GM23338 (cell line): ENCODE measurements around the gene KIF2C. TPM values are rescaled to one million over a fixed set of nuclear protein-coding genes. Genes with fewer than 3 reads are reported as not detected.
A peak's percentile ranks its signal among the peaks of the same experiment; 100 is the strongest.

Source experiments
- ATAC-seq: fragments of 200-7000 bp; cut with Tn5 transposase; 3 replicates; pipeline ENCODE4 v1.9.1; 2020
- DNase-seq: peaks from one replicate; pipeline ENCODE4 v3.0.0-alpha.2; 2015; ENCODE audit warnings: low spot score
- H2AFZ ChIP-seq: fragments of 200-600 bp; sonication (generic); 2 replicates; pipeline ENCODE4 v1.8.0; 2016; ENCODE audit warnings: antibody characterized with exemption, mild to moderate bottlenecking, moderate library complexity
- H3F3A ChIP-seq: fragments of 200-600 bp; sonication (generic); replicated peaks from 2 replicates; pipeline ENCODE4 v1.8.0; 2017; ENCODE audit warnings: antibody characterized with exemption, mixed run types, low read depth
- H3K27ac ChIP-seq: fragments of 200-600 bp; sonication (generic); 2 replicates; pipeline ENCODE4 v1.6.1; 2016; ENCODE audit warnings: low read depth
- H3K27me3 ChIP-seq: fragments of 200-600 bp; sonication (generic); 2 replicates; pipeline ENCODE4 v1.8.0; 2016; ENCODE audit warnings: mild to moderate bottlenecking, mixed run types, moderate library complexity; ENCODE audit not compliant: insufficient read depth
- H3K36me3 ChIP-seq: fragments of 200-600 bp; sonication (generic); 2 replicates; pipeline ENCODE4 v1.8.0; 2016; ENCODE audit warnings: mild to moderate bottlenecking; ENCODE audit not compliant: insufficient read depth
- H3K4me1 ChIP-seq: fragments of 200-600 bp; sonication (generic); 2 replicates; pipeline ENCODE4 v1.8.0; 2016; ENCODE audit warnings: mild to moderate bottlenecking, moderate library complexity; ENCODE audit not compliant: insufficient read depth
- H3K4me2 ChIP-seq: fragments of 200-600 bp; sonication (generic); 2 replicates; pipeline ENCODE4 v1.7.1; 2017; ENCODE audit warnings: mixed run types
- H3K4me3 ChIP-seq: fragments of 200-600 bp; sonication (generic); 2 replicates; pipeline ENCODE4 v1.6.1; 2016; ENCODE audit warnings: mixed run types
- H3K79me2 ChIP-seq: fragments of 200-600 bp; sonication (generic); replicated peaks from 2 replicates; pipeline ENCODE4 v1.8.0; 2017; ENCODE audit warnings: mild to moderate bottlenecking; ENCODE audit not compliant: insufficient read depth
- H3K9me2 ChIP-seq: fragments of 200-600 bp; sonication (generic); 2 replicates; pipeline ENCODE4 v1.8.0; 2017; ENCODE audit not compliant: insufficient read depth
- H4K20me1 ChIP-seq: fragments of 200-600 bp; sonication (generic); replicated peaks from 2 replicates; pipeline ENCODE4 v1.8.0; 2017; ENCODE audit warnings: mild to moderate bottlenecking; ENCODE audit not compliant: insufficient read depth
- H3K27ac Mint-ChIP-seq: 2 replicates; pipeline ENCODE4 v1.8.0; 2020; ENCODE audit warnings: inconsistent platforms, mild to moderate bottlenecking, moderate library complexity, mixed read lengths
- H3K27me3 Mint-ChIP-seq: 3 replicates; pipeline ENCODE4 v1.8.0; 2022; ENCODE audit warnings: low read depth, mild to moderate bottlenecking, moderate library complexity, mixed read lengths, inconsistent platforms; ENCODE audit not compliant: insufficient read depth, poor library complexity
- H3K36me3 Mint-ChIP-seq: 3 replicates; pipeline ENCODE4 v1.8.0; 2021; ENCODE audit warnings: low read depth, mild to moderate bottlenecking, inconsistent platforms, moderate library complexity, mixed read lengths
- H3K4me1 Mint-ChIP-seq: 3 replicates; pipeline ENCODE4 v1.8.0; 2020; ENCODE audit warnings: mild to moderate bottlenecking, inconsistent platforms, mixed read lengths
- H3K4me3 Mint-ChIP-seq: 3 replicates; pipeline ENCODE4 v1.8.0; 2021; ENCODE audit warnings: moderate library complexity, mild to moderate bottlenecking, inconsistent platforms, mixed read lengths
- H3K9me3 Mint-ChIP-seq: 3 replicates; pipeline ENCODE4 v1.8.0; 2020; ENCODE audit warnings: moderate library complexity, mild to moderate bottlenecking, inconsistent platforms, mixed read lengths
- CREB1 ChIP-seq: fragments of 250-450 bp; sonication (Bioruptor Pico); IDR thresholded peaks from 2 replicates; pipeline ENCODE4 v1.5.0; 2020; ENCODE audit warnings: low read depth, mild to moderate bottlenecking, moderate library complexity
- CTCF ChIP-seq, 2 experiments: fragments of 200-600 bp in 1 of 2; sonication (generic) in 1 of 2; conservative IDR thresholded peaks; 2 replicates each; pipeline versions ENCODE4 v1.5.1 to v1.6.1; 2016 to 2017; ENCODE audit warnings: antibody characterized with exemption in 2 of 2, low read depth in 2 of 2, mild to moderate bottlenecking in 2 of 2, moderate library complexity in 1 of 2
- EZH2 ChIP-seq: fragments of 200-600 bp; sonication (generic); IDR thresholded peaks from one replicate; pipeline ENCODE4 v1.8.0; 2017; ENCODE audit warnings: antibody characterized with exemption, mild to moderate bottlenecking, low read depth; ENCODE audit not compliant: unreplicated experiment
- EZH2phosphoT487 ChIP-seq: fragments of 200-600 bp; sonication (generic); IDR thresholded peaks from one replicate; pipeline ENCODE4 v1.8.1; 2018; ENCODE audit warnings: antibody characterized with exemption; ENCODE audit not compliant: unreplicated experiment
- JUNB ChIP-seq: IDR thresholded peaks from one replicate; pipeline ENCODE4 v1.6.1; 2016; ENCODE audit warnings: antibody characterized with exemption; ENCODE audit not compliant: unreplicated experiment
- NANOG ChIP-seq: IDR thresholded peaks from 2 replicates; pipeline ENCODE4 v1.6.1; 2016; ENCODE audit warnings: antibody characterized with exemption, borderline replicate concordance
- POLR2AphosphoS5 ChIP-seq: IDR thresholded peaks from 2 replicates; pipeline ENCODE4 v1.6.1; 2016; ENCODE audit warnings: antibody characterized with exemption, low read depth
- REST ChIP-seq: IDR thresholded peaks from one replicate; pipeline ENCODE4 v1.6.1; 2018; ENCODE audit warnings: antibody characterized with exemption; ENCODE audit not compliant: unreplicated experiment
- STAT1 ChIP-seq: IDR thresholded peaks from one replicate; pipeline ENCODE4 v1.6.1; 2016; ENCODE audit warnings: antibody characterized with exemption; ENCODE audit not compliant: unreplicated experiment
- ZNF114 ChIP-seq: fragments of 250-450 bp; sonication (Bioruptor Pico); IDR thresholded peaks from 2 replicates; pipeline ENCODE4 v1.5.0; 2020; ENCODE audit warnings: mild to moderate bottlenecking, moderate library complexity
- ZNF331 ChIP-seq: fragments of 250-450 bp; sonication (Bioruptor Pico); IDR thresholded peaks from 2 replicates; pipeline ENCODE4 v1.5.0; 2020; ENCODE audit warnings: low read depth, mild to moderate bottlenecking, moderate library complexity
- ZNF462 ChIP-seq: fragments of 250-450 bp; sonication (Bioruptor Pico); IDR thresholded peaks from 2 replicates; pipeline ENCODE4 v1.5.0; 2020; ENCODE audit warnings: mild to moderate bottlenecking, moderate library complexity
- polyA plus RNA-seq: library from polyadenylated mRNA; unstranded; fragments of >200 nt; fragmentation: Nextera tagmentation; extraction: Ambion mirVana; gene quantifications from 2 replicates; pipeline ENCODE4 v1.2.1, GENCODE V29; 2016
- total RNA-seq: library from RNA; depleted of rRNA; stranded (reverse); fragments of >200 nt; shearing (Covaris generic); gene quantifications from 2 replicates; pipeline ENCODE4 v1.2.3, GENCODE V29; 2014
- TF ChIP-seq, protein P1 (sequence below): IDR thresholded peaks from 2 replicates; pipeline ENCODE4 v1.6.1; 2016; ENCODE audit warnings: antibody characterized with exemption

KIF2C gene
- total and polyA plus RNA-seq, 2 experiments from 2014 or later, result 38.0 to 62.9 TPM

DNA sequence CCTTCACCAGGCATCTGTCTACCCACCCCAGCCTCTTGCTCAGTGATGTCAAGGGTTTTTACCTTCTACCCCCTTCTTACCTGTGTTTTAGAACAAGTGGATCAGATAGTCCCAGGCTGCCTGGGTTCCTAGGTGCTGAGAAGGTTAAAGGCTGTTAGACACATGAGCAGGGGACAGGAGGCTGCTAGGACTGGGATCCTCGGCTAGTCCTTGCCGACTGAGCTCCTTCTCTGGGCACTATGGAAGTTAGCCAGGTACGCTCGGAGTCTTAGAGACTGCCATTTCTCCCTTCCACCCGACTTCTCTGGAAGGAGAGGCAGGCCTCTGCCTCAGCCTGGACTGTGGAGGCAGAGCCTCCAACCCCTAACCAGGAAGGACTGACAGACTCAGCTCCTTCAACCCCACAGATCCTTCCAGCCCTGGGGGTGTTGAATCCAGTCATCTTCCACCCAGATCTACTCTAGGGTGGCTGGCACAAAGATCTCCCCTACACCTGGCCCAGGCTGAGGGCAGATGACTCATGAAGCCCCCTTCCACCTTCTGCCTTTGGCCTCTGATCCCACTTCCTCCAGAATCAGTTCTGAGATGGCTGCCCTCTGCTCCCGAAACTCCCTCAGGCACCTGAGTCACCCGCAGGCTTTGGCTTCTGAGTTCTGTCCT lies 67.2 kb downstream of the KIF2C start, which contains the start of gene DYNLT4:
TSS of gene DYNLT4 (minus strand) at position 648 of the 660 bp plus-strand sequence. CDS start 683 bp downstream, outside the sequence.
- H3K27me3 Mint-ChIP-seq, result peaks cover 16% of the 10 kb centered on the region
- DNase-seq, result no peak
- TF ChIP-seq POLR2AphosphoS5, result no peak
- no peak for TF ChIP-seq JUNB
- no peak for TF ChIP-seq REST
- no peak for TF ChIP-seq CREB1
- TF ChIP-seq ZNF114 (CRISPR knock-in tag), result no peak
- TF ChIP-seq ZNF462 (CRISPR knock-in tag), result no peak
- no peak for TF ChIP-seq CTCF (conservative IDR thresholded peaks at IDR 0.05; ENCODE audit: low read depth in 2 of 2)
- no peak for TF ChIP-seq EZH2phosphoT487
- TF ChIP-seq EZH2, result no peak
- TF ChIP-seq, protein P1, sequence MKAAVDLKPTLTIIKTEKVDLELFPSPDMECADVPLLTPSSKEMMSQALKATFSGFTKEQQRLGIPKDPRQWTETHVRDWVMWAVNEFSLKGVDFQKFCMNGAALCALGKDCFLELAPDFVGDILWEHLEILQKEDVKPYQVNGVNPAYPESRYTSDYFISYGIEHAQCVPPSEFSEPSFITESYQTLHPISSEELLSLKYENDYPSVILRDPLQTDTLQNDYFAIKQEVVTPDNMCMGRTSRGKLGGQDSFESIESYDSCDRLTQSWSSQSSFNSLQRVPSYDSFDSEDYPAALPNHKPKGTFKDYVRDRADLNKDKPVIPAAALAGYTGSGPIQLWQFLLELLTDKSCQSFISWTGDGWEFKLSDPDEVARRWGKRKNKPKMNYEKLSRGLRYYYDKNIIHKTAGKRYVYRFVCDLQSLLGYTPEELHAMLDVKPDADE, result no peak
- TF ChIP-seq STAT1, result no peak
- TF ChIP-seq ZNF331 (CRISPR knock-in tag), result no peak
- TF ChIP-seq NANOG, result no peak
- Histone ChIP-seq H3K27me3 (peaks cover under 1% of the 10 kb centered on the region; the same call in 1 of the 2 replicates), H3K4me1 (peaks cover 34% of the 10 kb centered on the region), H3F3A (peaks cover 6% of the 10 kb centered on the region; the same call in 1 of the 2 replicates), H4K20me1 (no peaks in the 10 kb centered on the region), H3K36me3 (no peaks in the 10 kb centered on the region; the same call in 1 of the 2 replicates), H2AFZ (no peak within 1 kb of the TSS), H3K27ac (peak within 1 kb of the TSS; percentile 93), H3K79me2 (no peaks in the 10 kb centered on the region), H3K9me2 (no peaks in the 10 kb centered on the region), H3K4me3 (peak within 1 kb of the TSS; percentile 47), H3K4me2 (peak within 1 kb of the TSS; percentile 76)
- peak within 1 kb of the TSS; percentile 99 for H3K27ac Mint-ChIP-seq
- peaks cover 35% of the 10 kb centered on the region for H3K4me1 Mint-ChIP-seq
- peaks cover 38% of the 10 kb centered on the region for H3K36me3 Mint-ChIP-seq
- peak within 1 kb of the TSS; percentile 50 for H3K4me3 Mint-ChIP-seq
- ATAC-seq, result no peak
- H3K9me3 Mint-ChIP-seq, result no peaks in the 10 kb centered on the region
